Muscle layer of colon (tissue), 2 donors: ENCODE data around the gene B4GALT1.
A peak's percentile ranks its signal among the peaks of the same experiment; 100 is the strongest.

ENCODE experiments used
- H3K27ac ChIP-seq: one replicate; pipeline ENCODE4 v1.7.0; 2013; ENCODE audit warnings: low read depth, mild to moderate bottlenecking, low read length, moderate library complexity
- H3K27me3 ChIP-seq, 2 donors: one replicate each; pipeline ENCODE4 v1.7.0; 2013; ENCODE audit warnings: low read length in 2 of 2, mild to moderate bottlenecking in 2 of 2; ENCODE audit not compliant: insufficient read depth in 2 of 2, control insufficient read depth in 1 of 2
- H3K36me3 ChIP-seq: one replicate; pipeline ENCODE4 v1.7.0; 2013; ENCODE audit warnings: mild to moderate bottlenecking, low read length; ENCODE audit not compliant: insufficient read depth
- H3K4me1 ChIP-seq: one replicate; pipeline ENCODE4 v1.7.0; 2013; ENCODE audit warnings: mild to moderate bottlenecking, low read length; ENCODE audit not compliant: insufficient read depth
- H3K4me3 ChIP-seq, 2 donors: one replicate each; pipeline ENCODE4 v1.7.0; 2013; ENCODE audit warnings: low read length in 2 of 2, low read depth in 1 of 2, mild to moderate bottlenecking in 1 of 2, moderate library complexity in 1 of 2
- H3K9ac ChIP-seq: one replicate; pipeline ENCODE4 v1.7.0; 2013; ENCODE audit warnings: low read length
- H3K9me3 ChIP-seq: one replicate; pipeline ENCODE4 v1.7.0; 2013; ENCODE audit warnings: mild to moderate bottlenecking, low read length
- donor health status: abdominal sarcoma.
- donor health status: Adenocarcinoma of cecum.

Gene B4GALT1

GRCh38 chr9:33076046-33077004, 90.8 kb downstream of the B4GALT1 start, which contains the start of gene SMU1:
Gene SMU1 (minus strand): TSS chr9:33076674. CDS start chr9:33076608, 66 bp downstream.
- Histone ChIP-seq H3K9ac (peak within 1 kb of the TSS; percentile 88), H3K27me3 (no peaks in the 10 kb centered on the region), H3K9me3 (no peaks in the 10 kb centered on the region), H3K36me3 (peaks cover 16% of the 10 kb centered on the region), H3K4me3 (peak within 1 kb of the TSS; percentile 75 to 84), H3K4me1 (peaks cover 17% of the 10 kb centered on the region), H3K27ac (peak within 1 kb of the TSS; percentile 93)

GRCh38 chr9:33068991-33069390, 98.1 kb downstream of the B4GALT1 start:
- peaks cover 55% of the 10 kb centered on the region for H3K36me3 ChIP-seq
- H3K27ac ChIP-seq, result no peak overlapping the region
- H3K4me1 ChIP-seq, result no peaks in the 10 kb centered on the region

GRCh38 chr9:33065157-33066076, 101.7 kb downstream of the B4GALT1 start:
- H3K27me3 ChIP-seq, result no peaks in the 10 kb centered on the region
- no peak overlapping the region for H3K27ac ChIP-seq
- H3K9me3 ChIP-seq, result no peaks in the 10 kb centered on the region
- no peak overlapping the region for H3K9ac ChIP-seq
- no peak overlapping the region for H3K4me3 ChIP-seq
- peaks cover 60% of the 10 kb centered on the region for H3K36me3 ChIP-seq
- H3K4me1 ChIP-seq, result no peaks in the 10 kb centered on the region

More at GRCh38 chr9:33068991-33069390, 98.1 kb downstream of the B4GALT1 start:
- Histone ChIP-seq H3K9ac (no peak overlapping the region), H3K4me3 (no peak overlapping the region), H3K27me3 (no peaks in the 10 kb centered on the region), H3K9me3 (no peaks in the 10 kb centered on the region)
